H1 (cell line): ENCODE results near the gene GPC6. TPM values are rescaled to one million over a fixed set of nuclear protein-coding genes. Genes with fewer than 3 reads are reported as not detected.

ENCODE experiments used
- CTCF ChIA-PET: fragments of 300-600 bp; sonication (Branson Sonifier 250); formaldehyde crosslinking; loops from one replicate; lab custom pipeline; 2021; ENCODE audit not compliant: partially characterized antibody; lab: Charles Lee
- POLR2A ChIA-PET: fragments of 300-600 bp; sonication (Branson Sonifier 250); formaldehyde crosslinking; loops from one replicate; lab custom pipeline; 2021; ENCODE audit warnings: inconsistent platforms; ENCODE audit not compliant: partially characterized antibody; lab: Charles Lee
- DNase-seq, 2 experiments: peaks; one replicate each; pipeline versions ENCODE4 v3.0.0 to v3.0.0-alpha.2; 2010 to 2022; ENCODE audit warnings: low spot score in 2 of 2, low read depth in 1 of 2, mixed read lengths in 1 of 2
- FAIRE-seq: peaks from 2 replicates; lab custom pipeline; 2011; peaks lifted over from hg19 to GRCh38; lab: Jason Lieb, UNC
- H2AFZ ChIP-seq: 2 replicates; pipeline ENCODE4 v1.8.1; 2012; ENCODE audit warnings: low read length, inconsistent platforms
- H2AK5ac ChIP-seq: 2 replicates; pipeline ENCODE4 v1.6.1; 2013; ENCODE audit warnings: low read depth, low read length
- H2BK120ac ChIP-seq: replicated peaks from 2 replicates; pipeline ENCODE3; 2013; ENCODE audit warnings: low read depth, low read length, inconsistent platforms
- H2BK12ac ChIP-seq: 2 replicates; pipeline ENCODE4 v1.6.1; 2013; ENCODE audit warnings: low read depth, low read length
- H2BK15ac ChIP-seq: 2 replicates; pipeline ENCODE4 v1.6.1; 2013; ENCODE audit warnings: low read length
- H2BK20ac ChIP-seq: 2 replicates; pipeline ENCODE4 v1.6.1; 2013; ENCODE audit warnings: low read length
- H2BK5ac ChIP-seq: 2 replicates; pipeline ENCODE4 v1.6.1; 2013; ENCODE audit warnings: low read depth, low read length
- H3K14ac ChIP-seq: 2 replicates; pipeline ENCODE4 v1.6.1; 2013; ENCODE audit warnings: inconsistent platforms; ENCODE audit not compliant: insufficient read length
- H3K18ac ChIP-seq: 2 replicates; pipeline ENCODE4 v1.6.1; 2013; ENCODE audit warnings: low read length; ENCODE audit errors: extremely low read depth
- H3K23ac ChIP-seq: 2 replicates; pipeline ENCODE4 v1.6.1; 2013; ENCODE audit warnings: inconsistent platforms; ENCODE audit not compliant: insufficient read length
- H3K23me2 ChIP-seq: 2 replicates; pipeline ENCODE4 v1.6.1; 2013; ENCODE audit warnings: low read depth, low read length
- H3K27ac ChIP-seq: 2 replicates; pipeline ENCODE4 v1.6.1; 2011; ENCODE audit warnings: low read depth, low read length, inconsistent platforms
- H3K27me3 ChIP-seq, 4 experiments: replicated peaks in 1 of 4; 1 replicate in 1 of 4; 2 replicates in 3 of 4; pipeline versions ENCODE4 v1.6.1 to v1.8.1; 2011 to 2013; ENCODE audit warnings: low read length in 3 of 4, mild to moderate bottlenecking in 3 of 4, inconsistent platforms in 2 of 4, mixed read lengths in 2 of 4, moderate library complexity in 1 of 4; ENCODE audit not compliant: control insufficient read depth in 3 of 4, insufficient read depth in 3 of 4; ENCODE audit errors: extremely low read depth in 1 of 4
- H3K36me3 ChIP-seq, 4 experiments: 2 replicates each; pipeline versions ENCODE4 v1.6.1 to v1.8.1; 2011 to 2013; ENCODE audit warnings: mild to moderate bottlenecking in 4 of 4, low read length in 3 of 4, moderate library complexity in 2 of 4, control low read depth in 1 of 4, inconsistent platforms in 1 of 4; ENCODE audit not compliant: insufficient read depth in 4 of 4, control insufficient read depth in 2 of 4
- H3K4ac ChIP-seq: replicated peaks from 2 replicates; pipeline ENCODE3; 2013; ENCODE audit warnings: low read length, low read depth, mixed read lengths, inconsistent platforms; ENCODE audit not compliant: insufficient read length
- H3K4me1 ChIP-seq, 4 experiments: replicated peaks in 1 of 4; 1 replicate in 1 of 4; 2 replicates in 3 of 4; pipeline versions ENCODE4 v1.6.1 to v1.8.1; 2011 to 2013; ENCODE audit warnings: low read length in 3 of 4, inconsistent platforms in 2 of 4, mixed read lengths in 1 of 4; ENCODE audit not compliant: insufficient read depth in 4 of 4, control insufficient read depth in 3 of 4
- H3K4me2 ChIP-seq, 2 experiments: 2 replicates each; pipeline versions ENCODE4 v1.6.1 to v1.8.1; 2011 to 2013; ENCODE audit warnings: low read depth in 2 of 2, low read length in 2 of 2, control low read depth in 1 of 2, inconsistent platforms in 1 of 2, mild to moderate bottlenecking in 1 of 2; ENCODE audit not compliant: insufficient read depth in 1 of 2
- H3K4me3 ChIP-seq, 4 experiments: fragments of 200-600, 300-600 bp in 1 of 4; sonication (generic), shearing (Covaris generic), sonication (Bioruptor Twin) in 1 of 4; 2 replicates each; pipeline versions ENCODE4 v1.5.1 to v1.8.1; 2011 to 2016; ENCODE audit warnings: low read length in 4 of 4, low read depth in 3 of 4, control low read depth in 2 of 4, inconsistent platforms in 2 of 4, mild to moderate bottlenecking in 2 of 4, mixed read lengths in 1 of 4, moderate library complexity in 1 of 4; ENCODE audit not compliant: insufficient read depth in 2 of 4; ENCODE audit errors: extremely low read depth in 1 of 4
- H3K56ac ChIP-seq: replicated peaks from 2 replicates; pipeline ENCODE3; 2013; ENCODE audit warnings: low read depth, mild to moderate bottlenecking, mixed read lengths, low read length, inconsistent platforms; ENCODE audit not compliant: insufficient read length
- H3K79me1 ChIP-seq: 2 replicates; pipeline ENCODE4 v1.6.1; 2013; ENCODE audit warnings: low read depth, low read length, control low read depth
- H3K79me2 ChIP-seq, 2 experiments: 2 replicates each; pipeline versions ENCODE4 v1.6.1 to v1.8.1; 2012 to 2013; ENCODE audit warnings: low read length in 2 of 2, mild to moderate bottlenecking in 2 of 2, inconsistent platforms in 1 of 2; ENCODE audit not compliant: insufficient read depth in 2 of 2, control insufficient read depth in 1 of 2
- H3K9ac ChIP-seq, 4 experiments: replicated peaks in 1 of 4; 1 replicate in 1 of 4; 2 replicates in 3 of 4; pipeline versions ENCODE4 v1.6.1 to v1.8.1; 2011 to 2013; ENCODE audit warnings: low read depth in 3 of 4, low read length in 3 of 4, control low read depth in 2 of 4, mild to moderate bottlenecking in 2 of 4, moderate library complexity in 2 of 4, inconsistent platforms in 1 of 4; ENCODE audit errors: extremely low read depth in 1 of 4
- H3K9me3 ChIP-seq, 2 experiments: 2 replicates each; pipeline versions ENCODE4 v1.6.1 to v1.8.1; 2012 to 2013; ENCODE audit warnings: mild to moderate bottlenecking in 2 of 2, moderate library complexity in 2 of 2, control low read depth in 1 of 2, inconsistent platforms in 1 of 2, low read depth in 1 of 2, low read length in 1 of 2, mixed read lengths in 1 of 2; ENCODE audit not compliant: insufficient read depth in 2 of 2
- H4K20me1 ChIP-seq, 2 experiments: replicated peaks in 1 of 2; 2 replicates each; pipeline versions ENCODE3 to v1.8.1; 2011 to 2013; ENCODE audit warnings: inconsistent platforms in 2 of 2, low read length in 2 of 2, mild to moderate bottlenecking in 1 of 2; ENCODE audit not compliant: insufficient read depth in 2 of 2, control insufficient read depth in 1 of 2
- H4K5ac ChIP-seq: 2 replicates; pipeline ENCODE4 v1.6.1; 2013; ENCODE audit warnings: low read length, low read depth, mixed read lengths, inconsistent platforms; ENCODE audit not compliant: insufficient read length
- H4K8ac ChIP-seq: 2 replicates; pipeline ENCODE4 v1.8.0; 2013; ENCODE audit warnings: mild to moderate bottlenecking, moderate library complexity, low read length, inconsistent platforms; ENCODE audit not compliant: insufficient read depth; ENCODE audit errors: extremely low read depth
- H4K91ac ChIP-seq: replicated peaks from 2 replicates; pipeline ENCODE3; 2013; ENCODE audit warnings: low read length, mixed read lengths, inconsistent platforms; ENCODE audit not compliant: insufficient read length
- BCL11A ChIP-seq, 2 experiments: IDR thresholded peaks; one replicate each; pipeline ENCODE4 v1.6.1; 2011; ENCODE audit warnings: low read depth in 2 of 2, low read length in 2 of 2, mild to moderate bottlenecking in 2 of 2
- RAD21 ChIP-seq, 2 experiments: IDR thresholded peaks in 1 of 2; conservative IDR thresholded peaks in 1 of 2; 2 replicates each; pipeline ENCODE4 v1.6.1; 2011; ENCODE audit warnings: low read depth in 2 of 2, low read length in 2 of 2, improper control_type of control experiment in 1 of 2, inconsistent platforms in 1 of 2, mild to moderate bottlenecking in 1 of 2, moderate library complexity in 1 of 2
- polyA plus RNA-seq, 7 experiments: library from polyadenylated mRNA; depleted of rRNA in 3 of 7; stranded (reverse) in 5 of 7; unstranded in 2 of 7; fragments of >200 nt in 5 of 7; fragments of 200-250 nt in 2 of 7; gene quantifications; 1 replicate in 5 of 7; 2 replicates in 1 of 7; 4 replicates in 1 of 7; pipeline versions ENCODE4 v1.2.1 to v1.2.3, GENCODE V29; 2011 to 2013; ENCODE audit warnings: missing spikeins in 2 of 7, mixed read lengths in 2 of 7
- total RNA-seq: library from RNA; stranded (reverse); fragmentation: NEBNext Ultra II Directional; extraction: Animal tissue kit (Norgen Biotek cat#: 25700); gene quantifications from 2 replicates; pipeline ENCODE4 v1.2.1, GENCODE V29; 2021

The GPC6 gene
- total and polyA plus RNA-seq, 2 of the 8 experiments (the other 6 are each of a cell fraction or from before 2014, with no cell fraction given) = 5.4 to 12.0 TPM

- Histone ChIP-seq H3K9me3 (no peaks in the 10 kb centered on the region), H3K4me1 (no peaks in the 10 kb centered on the region), H4K5ac (no peak overlapping the region), H2BK5ac (no peak overlapping the region), H4K91ac (no peak overlapping the region), H2AFZ (no peak overlapping the region), H3K14ac (no peak overlapping the region), H3K9ac (no peak overlapping the region), H2BK20ac (no peak overlapping the region), H3K79me2 (no peaks in the 10 kb centered on the region), H3K4ac (no peak overlapping the region), H4K8ac (no peak overlapping the region), H3K27ac (no peak overlapping the region), H3K36me3 (no peaks in the 10 kb centered on the region), H3K79me1 (no peaks in the 10 kb centered on the region; the same call in 1 of the 2 replicates), H3K4me2 (no peak overlapping the region), H2BK120ac (no peak overlapping the region), H2BK12ac (no peak overlapping the region), H4K20me1 (no peaks in the 10 kb centered on the region), H3K4me3 (no peak overlapping the region), H3K23me2 (no peaks in the 10 kb centered on the region), H3K27me3 (no peaks in the 10 kb centered on the region), H3K23ac (no peak overlapping the region), H2BK15ac (no peak overlapping the region), H3K56ac (no peak overlapping the region), H2AK5ac (no peak overlapping the region), H3K18ac (no peak overlapping the region)
- POLR2A ChIA-PET = no interaction called here
- no peak for FAIRE-seq
- CTCF ChIA-PET = interaction anchor here (0.7 kb wide), 1 partner anchor 1979 kb away, joined by 3 read pairs; no protein-coding TSS in a partner anchor
- DNase-seq = no peak
- TF ChIP-seq RAD21 (IDR thresholded peaks at IDR 0.05 in 1 of 2, conservative IDR thresholded peaks at IDR 0.05 in 1 of 2; ENCODE audit: low read depth in 2 of 2, low read length in 2 of 2) = no peak
- no peak for TF ChIP-seq BCL11A (IDR thresholded peaks at IDR 0.05; ENCODE audit: low read depth in 2 of 2, low read length in 2 of 2)
Observed at GRCh38 chr13:93397619-93398018, 171.0 kb downstream of the GPC6 start.
